Vagina (tissue), 2 donors: ENCODE measurements around the gene MACF1. TPM values are rescaled to one million over a fixed set of nuclear protein-coding genes. Genes with fewer than 3 reads are reported as not detected.

ENCODE experiments used
- DNase-seq, 2 donors: peaks; one replicate each; pipeline ENCODE4 v3.0.0-alpha.2; 2017; ENCODE audit errors: extremely low spot score in 2 of 2
- H3K27ac ChIP-seq: fragments of 200-600 bp; sonication (generic); one replicate; pipeline ENCODE4 v1.5.1; 2019
- H3K27me3 ChIP-seq: fragments of 200-600 bp; sonication (generic); one replicate; pipeline ENCODE4 v1.5.1; 2019
- H3K36me3 ChIP-seq, 2 donors: fragments of 200-600 bp; sonication (generic); one replicate each; pipeline ENCODE4 v1.5.1; 2017 to 2019
- H3K4me1 ChIP-seq: fragments of 200-600 bp; sonication (generic); one replicate; pipeline ENCODE4 v1.5.1; 2019
- H3K4me3 ChIP-seq, 2 donors: fragments of 200-600 bp; sonication (generic); 1 replicate in 1 of 2; 2 replicates in 1 of 2; pipeline ENCODE4 v1.5.1; 2016 to 2019
- H3K9me3 ChIP-seq: fragments of 200-600 bp; sonication (generic); one replicate; pipeline ENCODE4 v1.5.1; 2019
- CTCF ChIP-seq, 3 experiments: fragments of 450-650 bp in 2 of 3; fragments of 200-600 bp in 1 of 3; sonication (generic) in 1 of 3; IDR thresholded peaks; one replicate each; pipeline ENCODE4 v1.5.1; 2017 to 2019; ENCODE audit warnings: antibody characterized with exemption in 3 of 3, mild to moderate bottlenecking in 2 of 3, moderate library complexity in 2 of 3
- POLR2A ChIP-seq, 2 donors: fragments of 450-650 bp; IDR thresholded peaks; one replicate each; pipeline ENCODE4 v1.6.1; 2017; ENCODE audit warnings: antibody characterized with exemption in 2 of 2, mild to moderate bottlenecking in 2 of 2, moderate library complexity in 2 of 2
- POLR2AphosphoS5 ChIP-seq, 2 donors: sonication (generic); formaldehyde crosslinking; IDR thresholded peaks; one replicate each; pipeline ENCODE4 v1.9.0; 2017; ENCODE audit warnings: antibody characterized with exemption in 2 of 2, mild to moderate bottlenecking in 2 of 2, low read depth in 1 of 2; ENCODE audit not compliant: insufficient read depth in 1 of 2
- intact Hi-C: fragments of 100-400 bp; cut with DNase I; formaldehyde crosslinking; loops from one replicate; pipeline ENCODE4 v1.15.1; 2023
- total RNA-seq: library from RNA; depleted of rRNA; stranded (reverse); fragments of >200 nt; gene quantifications from one replicate; pipeline ENCODE4 v1.2.3, GENCODE V29; 2016

The MACF1 gene
- total RNA-seq, 1 donor from 2014 or later: 291 TPM

- H3K9me3 ChIP-seq: no peaks in the 10 kb centered on the region
- H3K36me3 ChIP-seq: no peaks in the 10 kb centered on the region
- TF ChIP-seq CTCF (IDR thresholded peaks at IDR 0.05) (no peak), POLR2AphosphoS5 (IDR thresholded peaks at IDR 0.05; ENCODE audit: insufficient read depth in 1 of 2, low read depth in 1 of 2) (no peak), POLR2A (IDR thresholded peaks at IDR 0.05) (no peak)
- H3K4me3 ChIP-seq: no peak overlapping the region
- intact Hi-C loops: no loop called here
- peaks cover 81% of the 10 kb centered on the region for H3K4me1 ChIP-seq
- no peak for DNase-seq
- peak overlapping the region; percentile 90 for H3K27ac ChIP-seq
- H3K27me3 ChIP-seq: no peaks in the 10 kb centered on the region
Observed at GRCh38 chr1:39272798-39273469, 68.4 kb downstream of the MACF1 start.

GRCh38 chr1:39275836-39276507, 71.5 kb downstream of the MACF1 start:
- H3K36me3 ChIP-seq: no peaks in the 10 kb centered on the region
- H3K27ac ChIP-seq: peak overlapping the region; percentile 55
- no peaks in the 10 kb centered on the region for H3K27me3 ChIP-seq
- no peak for DNase-seq
- TF ChIP-seq CTCF (IDR thresholded peaks at IDR 0.05) (no peak), POLR2AphosphoS5 (IDR thresholded peaks at IDR 0.05; ENCODE audit: insufficient read depth in 1 of 2, low read depth in 1 of 2) (no peak), POLR2A (IDR thresholded peaks at IDR 0.05) (no peak)
- no peaks in the 10 kb centered on the region for H3K9me3 ChIP-seq
- H3K4me1 ChIP-seq: peaks cover 76% of the 10 kb centered on the region
- H3K4me3 ChIP-seq: no peak overlapping the region
- intact Hi-C loops: no loop called here

GRCh38 chr1:39277879-39278278, 73.4 kb downstream of the MACF1 start:
- H3K4me3 ChIP-seq: no peak overlapping the region
- no peaks in the 10 kb centered on the region for H3K9me3 ChIP-seq
- DNase-seq: no peak
- TF ChIP-seq POLR2A (IDR thresholded peaks at IDR 0.05) (no peak), POLR2AphosphoS5 (IDR thresholded peaks at IDR 0.05; ENCODE audit: insufficient read depth in 1 of 2, low read depth in 1 of 2) (no peak), CTCF (IDR thresholded peaks at IDR 0.05) (no peak)
- intact Hi-C loops: no loop called here
- H3K27ac ChIP-seq: peak overlapping the region; percentile 21
- H3K4me1 ChIP-seq: peaks cover 67% of the 10 kb centered on the region
- H3K27me3 ChIP-seq: no peaks in the 10 kb centered on the region
- H3K36me3 ChIP-seq: peaks cover 0 to 5% of the 10 kb centered on the region in 2 donors

- no peak for TF ChIP-seq CTCF (IDR thresholded peaks at IDR 0.05)
- no peak for TF ChIP-seq POLR2AphosphoS5 (IDR thresholded peaks at IDR 0.05; ENCODE audit: insufficient read depth in 1 of 2, low read depth in 1 of 2)
- TF ChIP-seq POLR2A (IDR thresholded peaks at IDR 0.05): no peak
- peaks cover 0 to 53% of the 10 kb centered on the region in 2 donors for H3K36me3 ChIP-seq
- no peak for DNase-seq
Observed at GRCh38 chr1:39282537-39283216, 78.2 kb downstream of the MACF1 start.

More at GRCh38 chr1:39282537-39283216, 78.2 kb downstream of the MACF1 start:
- Histone ChIP-seq H3K4me1 (peaks cover 40% of the 10 kb centered on the region), H3K4me3 (no peak overlapping the region), H3K27me3 (no peaks in the 10 kb centered on the region), H3K9me3 (no peaks in the 10 kb centered on the region), H3K27ac (peak overlapping the region; percentile 54)
- intact Hi-C loops: no loop called here
